Muscle of leg (tissue), 16 donors: ENCODE results near the gene ASB3. TPM values are rescaled to one million over a fixed set of nuclear protein-coding genes. Genes with fewer than 3 reads are reported as not detected.
"Not testable (repeated sequence)": the region's sequence is repeated elsewhere in the genome, so short reads cannot be mapped to it uniquely, and the experiment has no call there.

Experiments used
- DNase-seq: peaks from one replicate; pipeline ENCODE4 v3.0.0; 2013
- H3K27ac ChIP-seq: one replicate; pipeline ENCODE4 v1.5.1; 2013; ENCODE audit warnings: mild to moderate bottlenecking, low read length, control low read depth
- H3K27me3 ChIP-seq: one replicate; pipeline ENCODE4 v1.6.1; 2013; ENCODE audit warnings: low read length; ENCODE audit not compliant: control insufficient read depth, insufficient read depth
- H3K36me3 ChIP-seq: one replicate; pipeline ENCODE4 v1.6.1; 2013; ENCODE audit warnings: low read length; ENCODE audit not compliant: control insufficient read depth, insufficient read depth
- H3K4me1 ChIP-seq: one replicate; pipeline ENCODE4 v1.6.1; 2013; ENCODE audit warnings: low read length; ENCODE audit not compliant: control insufficient read depth, insufficient read depth
- H3K4me3 ChIP-seq: one replicate; pipeline ENCODE4 v1.5.1; 2013; ENCODE audit warnings: low read length, control low read depth
- H3K9me3 ChIP-seq: replicated peaks from 2 replicates; pipeline ENCODE4 v1.6.1; 2013; ENCODE audit warnings: low read depth, low read length; ENCODE audit not compliant: control insufficient read depth
- WGBS: methylation state at CpG from one replicate; pipeline ENCODE4 v1.1.5; 2013; ENCODE audit warnings: missing lambda C conversion rate; ENCODE audit not compliant: insufficient coverage; 5-methylcytosine and 5-hydroxymethylcytosine counted together
- long read RNA-seq, 11 donors: transcript quantifications; one replicate each; lab custom pipeline, GENCODE V29; 2026
- polyA plus RNA-seq, 8 donors: library from polyadenylated mRNA; unstranded; fragments of 120-200 nt; gene quantifications; one replicate each; pipeline versions ENCODE4 v1.2.1 to v1.2.3, GENCODE V29; 2013; ENCODE audit warnings: inconsistent platforms in 1 of 8, low replicate concordance in 1 of 8; ENCODE audit not compliant: insufficient read length in 8 of 8, insufficient read depth in 1 of 8
- total RNA-seq: library from RNA; stranded (reverse); fragments of 120-200 nt; gene quantifications from one replicate; pipeline ENCODE4 v1.2.4, GENCODE V29; 2013

ASB3 gene
- total RNA-seq (20.2 TPM), polyA plus RNA-seq (10 to 100 TPM; 10.2 to 13.6 (median 12.5) TPM)
- long read RNA-seq, donor 1, partial matches to known transcripts: 0 of 4 reads
- long read RNA-seq, donor 1, other reads (novel, unspliced or antisense): 0 of 4 reads
- long read RNA-seq, donor 2, partial matches to known transcripts: 0 of 2 reads
- long read RNA-seq, donor 2, other reads (novel, unspliced or antisense): 0 of 2 reads
- long read RNA-seq, donor 3, transcript ASB3-201 (10 exons, 2,214 nt): major isoform, 5 of 5 reads
- long read RNA-seq, donor 3, partial matches to known transcripts: 0 of 5 reads
- long read RNA-seq, donor 3, other reads (novel, unspliced or antisense): 0 of 5 reads
- long read RNA-seq, donor 4: 0 reads
- long read RNA-seq, donor 5, transcript ASB3-201 (10 exons, 2,214 nt): major isoform, 6 of 6 reads
- long read RNA-seq, donor 5, partial matches to known transcripts: 0 of 6 reads
- long read RNA-seq, donor 5, other reads (novel, unspliced or antisense): 0 of 6 reads
- long read RNA-seq, donor 6, transcript ASB3-201 (10 exons, 2,214 nt): major isoform, 6 of 15 reads
- long read RNA-seq, donor 6, partial matches to known transcripts: 7 of 15 reads
- long read RNA-seq, donor 6, other reads (novel, unspliced or antisense): 0 of 15 reads
- long read RNA-seq, donor 7, partial matches to known transcripts: 0 of 6 reads
- long read RNA-seq, donor 7, other reads (novel, unspliced or antisense): 0 of 6 reads
- long read RNA-seq, donor 8, partial matches to known transcripts: 0 of 1 reads
- long read RNA-seq, donor 8, other reads (novel, unspliced or antisense): 0 of 1 reads
- long read RNA-seq, donor 9, partial matches to known transcripts: 0 of 3 reads
- long read RNA-seq, donor 9, other reads (novel, unspliced or antisense): 0 of 3 reads
- long read RNA-seq, donor 10, transcript ASB3-201 (10 exons, 2,214 nt): major isoform, 5 of 7 reads
- long read RNA-seq, donor 10, partial matches to known transcripts: 0 of 7 reads
- long read RNA-seq, donor 10, other reads (novel, unspliced or antisense): 0 of 7 reads
- long read RNA-seq, donor 11, partial matches to known transcripts: 0 of 2 reads
- long read RNA-seq, donor 11, other reads (novel, unspliced or antisense): 0 of 2 reads

- Histone ChIP-seq H3K4me3 (peak within 1 kb of the TSS; percentile 94), H3K27me3 (no peaks in the 10 kb centered on the region), H3K4me1 (peaks cover 11% of the 10 kb centered on the region), H3K27ac (peak within 1 kb of the TSS; percentile 96), H3K36me3 (peaks cover 3% of the 10 kb centered on the region), H3K9me3 (no peaks in the 10 kb centered on the region)
- peak; percentile 97 for DNase-seq
- WGBS: under 1% methylated on average over 52 of the region's 77 CpGs
Observed at GRCh38 chr2:53786705-53787613, at the start of gene ASB3, which contains the start of gene ERLEC1. Gene ASB3, minus strand, starts transcription at chr2:53786953. Its CDS starts 21,381 bp downstream, at chr2:53765572. Gene ERLEC1, plus strand, starts transcription at chr2:53787044. Its CDS starts 167 bp downstream, at chr2:53787211.

- DNase-seq, H3K27ac ChIP-seq, H3K4me1 ChIP-seq, H3K4me3 ChIP-seq, H3K9me3 ChIP-seq, H3K27me3 ChIP-seq, H3K36me3 ChIP-seq: not testable (repeated sequence)
- WGBS: 89% methylated on average over 3 of the region's 4 CpGs
Observed at GRCh38 chr2:53829980-53830290, 43.2 kb upstream of the ASB3 start.

- H3K27me3 ChIP-seq: no peaks in the 10 kb centered on the region
- no peak overlapping the region for H3K4me3 ChIP-seq
- 80% methylated on average over 10 of the region's 11 CpGs for WGBS
- no peaks in the 10 kb centered on the region for H3K4me1 ChIP-seq
- no peak for DNase-seq
- H3K27ac ChIP-seq: no peak overlapping the region
- peaks cover 3% of the 10 kb centered on the region for H3K9me3 ChIP-seq
- H3K36me3 ChIP-seq: peaks cover 3% of the 10 kb centered on the region
Observed at GRCh38 chr2:53829273-53829979, 42.7 kb upstream of the ASB3 start.

GRCh38 chr2:53828331-53828730 is 41.6 kb upstream of the ASB3 start:
- peaks cover 3% of the 10 kb centered on the region for H3K9me3 ChIP-seq
- no peak for DNase-seq
- H3K36me3 ChIP-seq: peaks cover 3% of the 10 kb centered on the region
- no peak overlapping the region for H3K27ac ChIP-seq
- H3K4me1 ChIP-seq: no peaks in the 10 kb centered on the region
- WGBS: no CpG with 5 or more reads among the region's 4 CpGs
- no peak overlapping the region for H3K4me3 ChIP-seq
- H3K27me3 ChIP-seq: no peaks in the 10 kb centered on the region

GRCh38 chr2:53827398-53828175 is 40.8 kb upstream of the ASB3 start:
- H3K4me1 ChIP-seq: no peaks in the 10 kb centered on the region
- H3K27ac ChIP-seq: no peak overlapping the region
- no peaks in the 10 kb centered on the region for H3K27me3 ChIP-seq
- DNase-seq: no peak
- peaks cover 3% of the 10 kb centered on the region for H3K9me3 ChIP-seq
- no peak overlapping the region for H3K4me3 ChIP-seq
- WGBS: no CpG with 5 or more reads among the region's 3 CpGs
- H3K36me3 ChIP-seq: peaks cover 3% of the 10 kb centered on the region

- DNase-seq: peak; percentile 25
- Histone ChIP-seq H3K36me3 (peaks cover 3% of the 10 kb centered on the region), H3K4me3 (no peak overlapping the region), H3K27me3 (no peaks in the 10 kb centered on the region), H3K9me3 (peaks cover 3% of the 10 kb centered on the region), H3K4me1 (no peaks in the 10 kb centered on the region), H3K27ac (no peak overlapping the region)
- WGBS: no CpG with 5 or more reads among the region's 3 CpGs
Observed at GRCh38 chr2:53826587-53827397, 40.0 kb upstream of the ASB3 start.

GRCh38 chr2:53826030-53826410 is 39.3 kb upstream of the ASB3 start:
- Histone ChIP-seq H3K4me1 (no peaks in the 10 kb centered on the region), H3K36me3 (no peaks in the 10 kb centered on the region), H3K27ac (no peak overlapping the region), H3K9me3 (peaks cover 3% of the 10 kb centered on the region), H3K27me3 (no peaks in the 10 kb centered on the region), H3K4me3 (no peak overlapping the region)
- no CpG with 5 or more reads among the region's 1 CpG for WGBS
- DNase-seq: no peak

GRCh38 chr2:53823639-53824038 is 36.9 kb upstream of the ASB3 start:
- H3K4me3 ChIP-seq, H3K27ac ChIP-seq, H3K27me3 ChIP-seq, H3K36me3 ChIP-seq, DNase-seq, H3K4me1 ChIP-seq, H3K9me3 ChIP-seq: not testable (repeated sequence)
- WGBS: 82% methylated on average over 2 of the region's 9 CpGs
